HCT116 (cell line): ENCODE data around the gene PEX19.

Experiments
- CBX3 ChIP-seq: IDR thresholded peaks from 2 replicates; pipeline ENCODE4 v1.6.1; 2012; ENCODE audit warnings: low read depth
- EZH2 ChIP-seq: fragments of 200-600 bp; sonication (generic); IDR thresholded peaks from 2 replicates; pipeline ENCODE4 v1.6.1; 2017; ENCODE audit warnings: antibody characterized with exemption, mixed run types
- EZH2phosphoT487 ChIP-seq: fragments of 200-600 bp; IDR thresholded peaks from 2 replicates; pipeline ENCODE4 v1.6.1; 2018; ENCODE audit warnings: antibody characterized with exemption, borderline replicate concordance
- JUND ChIP-seq: IDR thresholded peaks from 2 replicates; pipeline ENCODE4 v1.6.1; 2012
- POLR2A ChIP-seq: IDR thresholded peaks from 2 replicates; pipeline ENCODE4 v1.7.0; 2011; ENCODE audit warnings: borderline replicate concordance; ENCODE audit not compliant: insufficient read depth, insufficient read length; ENCODE audit errors: extremely low read depth
- SP1 ChIP-seq: IDR thresholded peaks from 2 replicates; pipeline ENCODE4 v1.6.1; 2012; ENCODE audit warnings: low read depth
- ZFX ChIP-seq: fragments of 450-650 bp; IDR thresholded peaks from 2 replicates; pipeline ENCODE4 v1.6.1; 2017
- TF ChIP-seq, protein P1 (sequence below), 3 experiments: fragments of 200-600 bp in 1 of 3; sonication (generic) in 1 of 3; IDR thresholded peaks in 2 of 3; conservative IDR thresholded peaks in 1 of 3; 2 replicates each; pipeline ENCODE4 v1.5.1; 2012 to 2017; ENCODE audit warnings: low read depth in 2 of 3, low read length in 2 of 3, antibody characterized with exemption in 1 of 3, borderline replicate concordance in 1 of 3, control low read depth in 1 of 3, mild to moderate bottlenecking in 1 of 3, mixed read lengths in 1 of 3, mixed run types in 1 of 3, moderate library complexity in 1 of 3; ENCODE audit not compliant: insufficient read depth in 1 of 3

DNA sequence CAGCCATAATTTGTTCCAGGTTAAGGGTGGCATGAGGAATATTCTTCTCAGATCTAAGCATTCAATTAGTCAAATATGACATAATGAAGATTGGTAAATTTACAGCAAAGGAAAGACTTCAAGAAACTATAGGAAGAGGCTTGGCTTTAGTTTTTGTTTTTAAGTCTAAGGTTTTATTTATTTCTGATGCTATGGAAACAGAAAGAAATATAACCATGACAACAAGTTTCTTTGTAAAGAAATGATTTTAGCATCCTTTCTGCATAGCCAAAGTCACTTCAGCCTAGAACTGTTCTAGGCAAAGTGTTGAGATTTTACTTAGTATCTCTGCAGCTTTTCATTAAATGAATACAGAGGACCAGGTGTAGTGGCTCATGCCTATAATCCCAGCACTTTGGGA is 52.0 kb downstream of the PEX19 start:
- no peak for TF ChIP-seq POLR2A
- TF ChIP-seq, protein P1, sequence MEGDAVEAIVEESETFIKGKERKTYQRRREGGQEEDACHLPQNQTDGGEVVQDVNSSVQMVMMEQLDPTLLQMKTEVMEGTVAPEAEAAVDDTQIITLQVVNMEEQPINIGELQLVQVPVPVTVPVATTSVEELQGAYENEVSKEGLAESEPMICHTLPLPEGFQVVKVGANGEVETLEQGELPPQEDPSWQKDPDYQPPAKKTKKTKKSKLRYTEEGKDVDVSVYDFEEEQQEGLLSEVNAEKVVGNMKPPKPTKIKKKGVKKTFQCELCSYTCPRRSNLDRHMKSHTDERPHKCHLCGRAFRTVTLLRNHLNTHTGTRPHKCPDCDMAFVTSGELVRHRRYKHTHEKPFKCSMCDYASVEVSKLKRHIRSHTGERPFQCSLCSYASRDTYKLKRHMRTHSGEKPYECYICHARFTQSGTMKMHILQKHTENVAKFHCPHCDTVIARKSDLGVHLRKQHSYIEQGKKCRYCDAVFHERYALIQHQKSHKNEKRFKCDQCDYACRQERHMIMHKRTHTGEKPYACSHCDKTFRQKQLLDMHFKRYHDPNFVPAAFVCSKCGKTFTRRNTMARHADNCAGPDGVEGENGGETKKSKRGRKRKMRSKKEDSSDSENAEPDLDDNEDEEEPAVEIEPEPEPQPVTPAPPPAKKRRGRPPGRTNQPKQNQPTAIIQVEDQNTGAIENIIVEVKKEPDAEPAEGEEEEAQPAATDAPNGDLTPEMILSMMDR (IDR thresholded peaks at IDR 0.05 in 2 of 3, conservative IDR thresholded peaks at IDR 0.05 in 1 of 3; ENCODE audit: borderline replicate concordance in 1 of 3, insufficient read depth in 1 of 3, low read depth in 2 of 3, low read length in 2 of 3) = no peak
- no peak for TF ChIP-seq CBX3
- TF ChIP-seq SP1 = no peak
- no peak for TF ChIP-seq JUND
- TF ChIP-seq EZH2 = no peak
- TF ChIP-seq ZFX = no peak
- no peak for TF ChIP-seq EZH2phosphoT487
